ENCODE results near the gene HSD17B4. TPM values are rescaled to one million over a fixed set of nuclear protein-coding genes. Genes with fewer than 3 reads are reported as not detected.
"Not testable (repeated sequence)": the region's sequence is repeated elsewhere in the genome, so short reads cannot be mapped to it uniquely, and the experiment has no call there.

The HSD17B4 gene
- total RNA-seq, 1 experiment from 2014 or later, result 163 TPM

- TF ChIP-seq, protein P1, sequence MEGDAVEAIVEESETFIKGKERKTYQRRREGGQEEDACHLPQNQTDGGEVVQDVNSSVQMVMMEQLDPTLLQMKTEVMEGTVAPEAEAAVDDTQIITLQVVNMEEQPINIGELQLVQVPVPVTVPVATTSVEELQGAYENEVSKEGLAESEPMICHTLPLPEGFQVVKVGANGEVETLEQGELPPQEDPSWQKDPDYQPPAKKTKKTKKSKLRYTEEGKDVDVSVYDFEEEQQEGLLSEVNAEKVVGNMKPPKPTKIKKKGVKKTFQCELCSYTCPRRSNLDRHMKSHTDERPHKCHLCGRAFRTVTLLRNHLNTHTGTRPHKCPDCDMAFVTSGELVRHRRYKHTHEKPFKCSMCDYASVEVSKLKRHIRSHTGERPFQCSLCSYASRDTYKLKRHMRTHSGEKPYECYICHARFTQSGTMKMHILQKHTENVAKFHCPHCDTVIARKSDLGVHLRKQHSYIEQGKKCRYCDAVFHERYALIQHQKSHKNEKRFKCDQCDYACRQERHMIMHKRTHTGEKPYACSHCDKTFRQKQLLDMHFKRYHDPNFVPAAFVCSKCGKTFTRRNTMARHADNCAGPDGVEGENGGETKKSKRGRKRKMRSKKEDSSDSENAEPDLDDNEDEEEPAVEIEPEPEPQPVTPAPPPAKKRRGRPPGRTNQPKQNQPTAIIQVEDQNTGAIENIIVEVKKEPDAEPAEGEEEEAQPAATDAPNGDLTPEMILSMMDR (IDR thresholded peaks at IDR 0.05; ENCODE audit: unreplicated experiment), result no peak
Measured at GRCh38 chr5:119484884-119485283, 32.6 kb downstream of the HSD17B4 start.

DNA sequence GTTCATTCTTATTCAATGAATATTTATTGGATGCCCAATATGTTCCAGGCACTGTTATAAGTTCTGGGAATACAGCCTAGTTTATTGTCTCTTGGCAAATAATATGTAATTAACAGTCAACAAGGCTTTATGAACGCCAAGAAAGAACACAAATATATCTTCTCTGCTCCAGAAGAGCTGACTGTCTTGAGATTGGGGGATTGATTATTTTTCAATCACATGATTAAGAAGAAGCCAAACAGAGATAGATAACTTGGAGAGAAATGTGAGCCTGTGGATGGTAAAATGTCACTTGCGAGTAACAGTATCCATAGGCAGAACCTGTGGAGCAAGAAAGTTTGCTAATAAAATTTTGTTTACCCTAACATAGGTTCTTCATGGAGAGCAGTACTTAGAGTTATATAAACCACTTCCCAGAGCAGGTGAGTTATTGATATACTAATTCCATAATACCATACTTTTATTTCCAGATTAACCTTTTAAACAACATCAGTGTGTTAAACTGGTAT, 49.4 kb downstream of the HSD17B4 start:
- Mint-ChIP-seq H3K27me3 (ENCODE audit: insufficient read depth, unreplicated experiment) (no peaks in the 10 kb centered on the region), H3K9me3 (ENCODE audit: unreplicated experiment) (peaks cover 20% of the 10 kb centered on the region), H3K36me3 (ENCODE audit: insufficient read depth, unreplicated experiment) (peaks cover 54% of the 10 kb centered on the region), H3K27ac (ENCODE audit: low read depth, unreplicated experiment) (no peak overlapping the region), H3K4me3 (ENCODE audit: unreplicated experiment) (no peak overlapping the region), H3K4me1 (ENCODE audit: insufficient read depth, unreplicated experiment) (no peaks in the 10 kb centered on the region)
- intact Hi-C loops (cut with micrococcal nuclease), result no loop called here
- POLR2A ChIA-PET, result interaction anchor here (1.2 kb wide), 1 partner anchor 10 kb away, joined by 5 read pairs; no protein-coding TSS in a partner anchor
- TF ChIP-seq, protein P1 (IDR thresholded peaks at IDR 0.05; ENCODE audit: unreplicated experiment), result no peak
- BruUV-seq (replicated peaks), result no TSS peak
- CTCF ChIA-PET, result interaction anchor here (1.9 kb wide), 1 partner anchor 32 kb away, joined by 4 read pairs; no protein-coding TSS in a partner anchor
- DNase-seq (ENCODE audit: unreplicated experiment), result no peak

More at GRCh38 chr5:119484884-119485283, 32.6 kb downstream of the HSD17B4 start:
- intact Hi-C loops (cut with micrococcal nuclease), result no loop called here
- ChIA-PET CTCF (no interaction called here), POLR2A (no interaction called here)
- Mint-ChIP-seq H3K27ac (ENCODE audit: low read depth, unreplicated experiment) (no peak overlapping the region), H3K4me1 (ENCODE audit: insufficient read depth, unreplicated experiment) (no peaks in the 10 kb centered on the region), H3K36me3 (ENCODE audit: insufficient read depth, unreplicated experiment) (peaks cover 39% of the 10 kb centered on the region), H3K9me3 (ENCODE audit: unreplicated experiment) (no peaks in the 10 kb centered on the region), H3K4me3 (ENCODE audit: unreplicated experiment) (no peak overlapping the region), H3K27me3 (ENCODE audit: insufficient read depth, unreplicated experiment) (no peaks in the 10 kb centered on the region)
- DNase-seq (ENCODE audit: unreplicated experiment), result no peak
- BruUV-seq (replicated peaks), result no TSS peak

- Mint-ChIP-seq H3K36me3 (ENCODE audit: insufficient read depth, unreplicated experiment) (peaks cover 48% of the 10 kb centered on the region), H3K9me3 (ENCODE audit: unreplicated experiment) (peaks cover 27% of the 10 kb centered on the region)
- CTCF ChIA-PET, result interaction anchor here (0.7 kb wide), 1 partner anchor 20 kb away, joined by 3 read pairs; no protein-coding TSS in a partner anchor
- H3K4me3 Mint-ChIP-seq (ENCODE audit: unreplicated experiment); POLR2A ChIA-PET; H3K27me3 Mint-ChIP-seq (ENCODE audit: insufficient read depth, unreplicated experiment); H3K27ac Mint-ChIP-seq (ENCODE audit: low read depth, unreplicated experiment); H3K4me1 Mint-ChIP-seq (ENCODE audit: insufficient read depth, unreplicated experiment); DNase-seq (ENCODE audit: unreplicated experiment); intact Hi-C loops (cut with micrococcal nuclease); BruUV-seq (replicated peaks): not testable (repeated sequence)
Measured at GRCh38 chr5:119503939-119504338, 51.6 kb downstream of the HSD17B4 start.

GRCh38 chr5:119512277-119512676, 60.0 kb downstream of the HSD17B4 start:
- no peak overlapping the region for H3K27ac Mint-ChIP-seq (ENCODE audit: low read depth, unreplicated experiment)
- POLR2A ChIA-PET, result interaction anchor here (1.0 to 1.4 kb wide), 2 partner anchors 10 to 12 kb away, joined by 3 to 5 read pairs; no protein-coding TSS in a partner anchor
- peaks cover 21% of the 10 kb centered on the region for H3K9me3 Mint-ChIP-seq (ENCODE audit: unreplicated experiment)
- BruUV-seq (replicated peaks), result no TSS peak
- no peaks in the 10 kb centered on the region for H3K4me1 Mint-ChIP-seq (ENCODE audit: insufficient read depth, unreplicated experiment)
- intact Hi-C loops (cut with micrococcal nuclease), result no loop called here
- H3K36me3 Mint-ChIP-seq (ENCODE audit: insufficient read depth, unreplicated experiment), result peaks cover 57% of the 10 kb centered on the region
- H3K27me3 Mint-ChIP-seq (ENCODE audit: insufficient read depth, unreplicated experiment), result no peaks in the 10 kb centered on the region
- H3K4me3 Mint-ChIP-seq (ENCODE audit: unreplicated experiment), result no peak overlapping the region
- CTCF ChIA-PET, result interaction anchor here (0.6 to 1.5 kb wide), 3 partner anchors 100 to 354 kb away, joined by 3 read pairs; no protein-coding TSS in a partner anchor
- DNase-seq (ENCODE audit: unreplicated experiment), result no peak
- TF ChIP-seq, protein P1 (IDR thresholded peaks at IDR 0.05; ENCODE audit: unreplicated experiment), result no peak
